GM18526 (cell line): ENCODE results near the gene CDC45.

Experiments
- POLR2A ChIP-seq: IDR thresholded peaks from 3 replicates; pipeline ENCODE4 v1.6.1; 2011; ENCODE audit not compliant: insufficient read length; ENCODE audit errors: extremely low read depth

CDC45 gene

DNA sequence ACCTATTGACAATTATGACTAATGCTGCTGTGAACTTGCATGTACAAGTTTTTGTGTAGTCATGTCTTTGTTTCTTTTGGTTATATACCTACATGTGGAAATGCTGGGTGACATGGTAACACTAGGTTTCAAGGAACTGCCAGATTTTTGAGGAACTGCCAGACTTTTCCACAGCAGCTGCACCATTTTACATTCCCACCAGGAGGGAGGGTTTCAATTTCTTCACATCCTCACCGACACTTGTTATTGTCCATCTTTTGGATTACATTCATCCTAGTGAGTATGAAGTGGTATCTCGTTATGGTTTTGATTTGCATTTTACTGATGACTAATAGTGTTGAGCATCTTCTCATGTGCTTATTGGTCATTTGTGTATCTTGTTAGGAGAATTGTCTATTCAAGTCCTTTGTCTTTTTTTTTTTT lies 31.2 kb downstream of the CDC45 start:
- no peak for TF ChIP-seq POLR2A

DNA sequence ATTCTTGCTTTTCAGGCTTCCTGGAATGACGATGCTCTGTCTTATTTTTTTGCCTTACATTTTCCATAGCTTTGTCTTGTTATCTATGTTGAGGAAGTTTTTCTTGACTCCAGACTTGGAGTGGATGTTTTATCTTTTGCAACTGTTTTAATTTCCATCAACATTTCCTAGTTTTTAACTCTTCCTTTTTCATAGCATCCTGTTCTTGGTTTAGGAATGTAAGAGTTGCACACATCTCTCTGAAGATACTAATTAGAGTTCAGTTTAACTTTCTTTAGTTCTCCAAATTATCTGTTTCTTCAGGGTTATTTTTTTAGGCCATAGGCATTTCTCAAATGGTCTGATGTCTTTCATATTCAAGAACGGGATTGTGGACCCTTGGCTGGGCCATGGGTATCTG lies 34.1 kb downstream of the CDC45 start:
- no peak for TF ChIP-seq POLR2A

DNA sequence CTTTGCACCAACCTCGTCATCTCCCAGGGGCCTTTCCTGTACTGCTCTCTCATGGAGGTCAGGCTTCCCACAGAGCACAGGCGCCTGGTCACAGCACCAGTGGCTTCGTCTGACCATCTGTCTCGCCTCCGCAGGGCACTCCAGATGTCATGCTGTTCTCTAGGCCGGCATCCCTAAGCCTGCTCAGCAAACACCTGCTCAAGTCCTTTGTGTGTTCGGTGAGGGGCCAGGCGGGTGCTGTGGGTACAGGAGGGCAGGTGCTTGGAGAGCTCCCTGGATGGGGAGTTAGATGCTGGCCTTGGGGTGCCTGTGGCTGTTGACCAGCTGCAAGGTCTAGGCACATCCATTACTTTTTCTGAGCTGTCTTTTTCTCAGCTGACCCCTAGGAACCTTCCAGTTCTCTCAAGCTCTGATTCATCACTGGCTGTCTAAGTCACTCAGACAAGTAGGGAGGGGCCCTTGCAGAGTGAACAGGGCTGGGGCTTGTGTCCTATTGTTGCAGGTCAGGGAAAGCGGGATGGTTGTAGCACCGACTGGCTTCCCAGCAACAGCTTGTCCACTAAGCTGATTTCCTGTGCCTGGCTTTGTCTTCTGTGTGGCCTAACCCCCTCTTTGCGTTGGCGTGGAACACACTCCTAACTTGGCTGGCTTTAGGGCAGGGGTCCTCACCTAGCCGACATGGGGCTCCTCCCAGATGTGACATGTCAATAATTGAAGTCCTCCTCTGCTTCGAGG lies 35.3 kb downstream of the CDC45 start:
- TF ChIP-seq POLR2A: no peak

DNA sequence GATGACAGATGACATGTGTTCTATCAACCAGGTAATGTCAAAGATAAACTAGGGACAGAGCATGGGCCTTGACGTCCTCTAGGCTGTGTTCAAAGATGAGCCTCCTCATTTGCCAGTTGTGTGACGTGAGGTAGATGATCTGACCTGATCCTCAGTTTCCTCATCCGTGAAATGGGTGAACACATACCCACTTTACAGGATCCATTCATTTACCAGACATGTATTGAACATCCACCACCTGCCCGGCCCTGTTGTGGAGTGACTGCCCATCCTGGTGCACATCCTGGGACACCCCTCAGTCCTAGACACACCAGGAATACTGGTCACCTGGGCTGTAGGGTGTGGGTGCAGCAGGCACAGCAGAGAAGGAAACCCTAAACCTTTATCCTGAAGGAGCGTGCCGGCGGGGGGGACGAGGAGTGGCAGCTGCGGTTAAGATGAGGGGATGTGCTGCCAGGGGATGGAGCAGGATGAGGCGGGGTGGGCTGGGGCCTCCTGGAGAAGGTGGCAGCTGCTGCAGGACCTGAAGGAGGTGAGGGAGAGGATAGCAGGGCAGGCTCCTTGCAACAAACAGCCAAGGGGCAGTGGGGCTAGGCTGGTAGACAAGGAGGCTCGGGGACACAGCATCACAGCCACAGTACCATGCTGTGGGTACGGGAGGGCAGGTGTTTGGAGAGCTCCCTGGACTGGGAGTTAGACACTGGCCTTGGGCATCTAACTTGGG lies 36.1 kb downstream of the CDC45 start:
- no peak for TF ChIP-seq POLR2A

DNA sequence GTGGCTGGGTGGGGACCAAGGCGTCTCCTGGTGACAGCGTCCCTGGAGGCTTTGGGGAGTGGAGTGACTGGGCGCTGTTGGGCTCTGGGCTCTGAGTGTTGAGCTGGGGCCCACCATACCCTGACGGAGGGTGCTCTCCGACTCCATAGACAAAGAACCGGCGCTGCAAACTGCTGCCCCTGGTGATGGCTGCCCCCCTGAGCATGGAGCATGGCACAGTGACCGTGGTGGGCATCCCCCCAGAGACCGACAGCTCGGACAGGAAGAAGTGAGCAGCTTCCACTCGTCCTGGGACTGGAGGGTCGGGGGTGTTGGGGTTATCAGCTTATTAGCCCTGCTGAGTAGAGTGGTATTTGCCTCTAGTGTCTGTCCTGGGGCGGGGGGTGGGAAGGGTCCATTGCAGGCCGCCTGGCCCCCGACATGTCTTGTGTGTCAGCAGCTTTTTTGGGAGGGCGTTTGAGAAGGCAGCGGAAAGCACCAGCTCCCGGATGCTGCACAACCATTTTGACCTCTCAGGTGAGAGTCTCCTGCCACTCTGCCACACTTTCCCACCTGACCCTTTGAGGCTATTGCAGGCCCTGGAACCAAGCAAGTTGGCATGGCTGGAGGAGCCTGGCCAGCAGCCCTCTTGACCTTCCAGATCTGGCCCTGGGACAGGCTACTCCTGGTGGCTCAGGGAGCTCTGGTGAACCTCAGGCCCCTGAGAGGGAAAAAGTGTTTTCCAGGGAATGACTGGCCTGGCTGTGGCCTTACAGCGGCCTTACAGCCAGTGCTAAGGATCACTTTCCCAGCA lies 36.9 kb downstream of the CDC45 start:
- TF ChIP-seq POLR2A: no peak

DNA sequence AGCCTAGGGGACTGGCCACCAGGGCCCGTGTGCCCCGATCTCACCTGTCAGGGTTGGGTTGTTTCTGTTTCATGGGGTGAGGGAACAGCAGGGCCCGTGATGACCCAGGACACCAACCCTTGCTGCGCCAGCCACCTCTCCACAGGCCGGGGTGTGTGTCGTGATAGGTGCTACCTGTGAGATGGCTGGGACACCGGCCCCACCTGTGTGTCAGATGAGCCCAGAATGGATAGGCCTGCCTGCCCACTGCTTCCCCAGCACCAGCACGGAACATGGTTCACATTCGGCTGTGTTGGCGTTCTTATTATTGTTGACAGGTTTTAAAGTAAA lies 37.4 kb downstream of the CDC45 start:
- no peak for TF ChIP-seq POLR2A

DNA sequence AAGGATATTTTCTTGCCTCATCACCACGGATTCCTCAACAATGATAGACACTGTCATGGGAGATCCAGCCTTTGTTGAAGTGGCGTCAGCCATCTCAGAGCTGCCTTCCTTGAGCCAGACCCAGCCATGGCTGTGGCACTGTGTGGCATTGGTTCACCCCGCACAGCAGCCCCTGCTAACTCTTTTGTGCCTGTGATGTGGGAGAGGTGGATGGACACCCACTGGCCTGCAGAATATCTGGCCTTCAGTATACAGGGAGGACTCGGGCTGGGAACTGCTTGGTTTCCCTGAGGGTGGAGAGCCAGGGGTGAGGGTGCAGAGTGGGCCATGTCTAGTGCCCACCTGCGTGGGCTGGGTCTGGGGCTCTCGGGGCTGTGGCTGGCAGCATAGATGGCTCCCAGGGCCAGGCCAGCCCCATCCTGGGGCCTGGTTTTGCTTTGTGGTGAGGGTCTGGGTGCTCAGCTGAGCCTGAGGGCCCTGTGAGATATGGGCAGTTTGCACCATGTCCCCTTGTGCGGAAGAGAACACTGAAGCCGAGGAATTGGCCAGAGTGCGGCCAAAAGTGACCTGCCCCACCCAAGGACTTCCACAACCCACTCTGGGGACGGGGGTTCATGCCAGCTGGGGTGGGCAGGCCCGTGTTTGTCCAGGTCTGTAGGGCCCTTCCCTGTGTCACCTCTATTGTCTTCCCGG lies 38.3 kb downstream of the CDC45 start:
- no peak for TF ChIP-seq POLR2A

DNA sequence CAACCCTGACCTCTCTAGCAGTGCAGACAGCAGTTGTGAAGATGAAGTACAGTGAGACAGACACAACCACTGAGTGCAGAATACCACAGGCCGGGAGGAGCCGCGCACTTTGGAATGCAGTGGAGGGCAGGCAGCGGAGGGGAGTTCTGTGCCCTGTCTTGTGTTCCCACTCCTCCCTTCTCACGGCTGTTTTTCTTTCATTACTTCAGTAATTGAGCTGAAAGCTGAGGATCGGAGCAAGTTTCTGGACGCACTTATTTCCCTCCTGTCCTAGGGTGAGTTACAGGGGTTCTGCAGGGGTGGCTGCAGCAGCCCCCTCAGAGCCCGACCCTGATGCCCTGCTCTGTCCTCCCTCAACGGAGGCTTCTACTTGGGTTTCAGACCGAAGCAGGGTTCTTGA lies 38.9 kb downstream of the CDC45 start:
- no peak for TF ChIP-seq POLR2A

DNA sequence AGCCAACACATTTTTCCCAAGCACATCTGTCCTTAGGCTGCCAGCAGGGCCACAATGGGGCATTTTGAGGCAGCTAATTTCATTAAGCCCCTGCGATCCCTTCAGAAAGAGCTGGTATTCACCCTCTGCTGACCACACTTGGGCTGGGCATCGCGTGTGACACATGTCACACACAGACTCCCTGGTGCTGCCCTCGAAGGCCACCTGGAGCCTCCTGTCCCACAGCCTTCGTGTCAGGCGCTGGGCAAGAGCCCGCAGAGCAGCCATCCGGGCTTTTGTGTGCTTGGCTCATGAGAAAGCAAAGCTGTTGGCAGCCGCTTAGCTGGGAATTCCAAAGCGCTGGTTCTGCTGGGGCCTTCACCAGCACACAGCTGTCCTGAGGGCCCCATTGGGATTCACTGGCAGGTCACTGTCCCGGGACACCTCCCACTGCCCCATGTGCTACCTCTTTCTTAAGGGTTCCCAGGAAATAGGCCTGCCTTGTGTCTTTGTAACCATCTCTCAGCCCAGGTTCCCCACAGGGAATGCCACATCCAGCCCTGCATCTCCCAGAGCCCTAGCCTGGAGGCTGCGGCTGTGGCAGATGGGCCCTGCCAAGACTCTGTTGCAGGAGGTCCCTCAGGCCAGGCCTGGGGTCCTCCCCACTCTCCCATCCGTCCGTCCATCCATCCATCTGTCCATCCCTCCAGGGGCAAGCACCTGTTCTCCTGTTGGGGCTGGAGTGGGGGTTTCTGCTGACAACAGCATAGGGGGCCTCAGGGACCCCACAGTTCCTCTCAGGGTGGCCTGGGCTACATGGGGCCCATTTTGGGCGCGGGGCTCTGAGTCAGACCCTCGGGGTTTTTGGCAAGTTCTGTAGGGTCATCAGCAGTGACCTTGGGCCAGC lies 39.6 kb downstream of the CDC45 start:
- no peak for TF ChIP-seq POLR2A

DNA sequence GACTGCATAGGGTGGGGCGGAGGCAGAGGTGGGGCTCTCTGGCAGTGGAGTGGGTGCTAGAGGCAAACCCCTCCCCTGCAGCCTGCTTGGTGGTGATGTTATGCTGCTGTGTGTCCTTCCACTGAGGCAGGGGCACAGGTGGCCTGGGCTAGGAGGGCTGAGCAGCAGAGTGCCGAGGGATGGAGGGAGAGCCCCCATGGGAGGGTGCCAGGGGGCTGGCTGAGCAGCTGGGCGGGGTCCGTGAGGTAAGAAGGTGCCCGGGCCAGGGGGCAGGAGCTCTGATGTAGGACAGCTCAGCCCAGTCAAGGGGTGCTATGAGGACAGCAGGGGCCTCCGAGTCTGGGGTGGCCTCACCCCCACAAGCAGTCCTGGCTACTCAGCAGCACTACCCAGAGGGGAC lies 40.3 kb downstream of the CDC45 start:
- TF ChIP-seq POLR2A: no peak

DNA sequence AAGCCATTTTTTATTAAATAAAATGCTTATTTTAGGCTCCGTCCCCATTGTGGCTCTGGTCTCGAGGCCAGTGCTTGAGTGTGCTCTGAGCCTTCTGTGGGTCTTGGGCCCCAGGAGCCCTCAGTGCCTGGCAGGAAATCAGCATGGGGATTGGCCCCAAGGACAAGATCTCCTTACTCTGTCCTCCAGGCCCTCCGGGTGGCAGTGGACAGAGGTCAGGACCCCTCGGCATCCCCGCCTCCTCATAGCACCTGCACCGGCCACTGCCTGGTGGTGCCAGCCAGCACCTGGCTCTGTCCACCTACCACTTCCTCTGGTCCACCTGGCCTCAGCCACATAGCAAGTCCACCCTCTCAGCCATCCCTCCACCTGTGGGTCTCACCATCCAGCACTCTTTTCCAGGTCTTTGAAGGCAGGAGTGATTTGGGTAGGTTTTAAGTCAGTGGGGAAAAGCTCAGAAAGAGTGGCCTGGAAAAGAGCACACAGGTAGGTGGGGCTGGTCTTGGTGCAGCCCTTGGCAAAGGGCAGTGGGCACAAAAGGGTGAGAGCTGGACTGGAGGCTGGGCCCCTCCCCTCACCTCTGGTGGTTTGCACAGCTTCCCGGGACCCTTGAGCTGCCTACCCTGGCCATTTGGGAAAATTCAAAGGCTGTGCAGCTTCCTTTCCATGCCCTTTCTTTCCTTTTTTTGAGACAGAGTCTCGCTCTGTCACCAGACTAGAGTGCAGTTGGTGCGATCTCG lies 41.0 kb downstream of the CDC45 start:
- no peak for TF ChIP-seq POLR2A

DNA sequence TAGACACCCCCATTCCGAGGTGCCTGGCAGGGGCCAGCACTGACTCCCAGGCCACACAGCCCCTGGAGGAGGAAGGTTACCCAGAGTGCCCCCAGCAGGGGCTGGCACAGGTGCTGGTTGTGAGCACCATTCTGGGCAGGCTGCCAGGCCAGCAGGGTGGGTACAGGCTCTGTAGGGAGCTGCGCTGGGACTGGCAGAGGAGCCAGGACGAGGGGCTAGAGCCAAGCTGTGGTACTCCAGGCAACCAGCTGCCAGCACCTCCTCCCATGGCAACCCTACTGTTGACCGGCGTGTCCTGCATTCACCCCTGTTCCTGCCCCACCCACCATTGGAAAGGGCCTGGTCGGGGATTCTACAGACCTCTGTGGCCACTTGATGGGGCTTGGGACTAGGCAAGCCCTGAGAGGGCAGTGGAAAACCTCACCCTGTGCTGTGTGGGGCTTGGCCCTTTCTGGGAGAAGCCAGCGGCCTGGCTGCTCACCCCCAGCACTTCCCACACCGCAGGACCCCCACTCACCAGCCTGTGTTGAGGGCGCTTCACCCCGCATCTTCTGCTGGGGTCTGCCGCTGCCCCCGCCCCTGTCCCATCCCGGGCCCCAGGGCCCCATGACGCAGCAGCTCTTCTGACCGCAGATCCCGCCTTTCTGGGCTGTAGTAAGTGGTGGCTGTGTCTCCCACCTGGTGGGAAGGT lies 42.6 kb downstream of the CDC45 start:
- TF ChIP-seq POLR2A: no peak

DNA sequence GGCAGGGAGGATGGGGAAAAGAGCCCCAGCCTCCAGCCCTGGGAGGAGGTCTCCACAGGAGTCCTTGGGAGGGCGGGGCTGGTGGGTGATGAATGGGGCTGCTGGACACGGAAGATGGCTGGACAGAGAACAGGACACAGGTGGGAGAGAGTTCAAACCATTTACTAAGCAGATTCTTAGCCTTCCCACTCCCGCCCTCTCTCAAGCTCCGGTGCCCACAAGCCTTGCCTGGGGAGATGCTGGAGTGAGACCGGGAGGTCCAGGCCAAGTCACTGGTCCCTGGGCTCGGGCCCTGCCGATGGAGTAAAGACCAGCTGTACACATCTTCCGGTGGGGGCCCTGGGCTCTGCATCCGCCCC lies 43.1 kb downstream of the CDC45 start:
- TF ChIP-seq POLR2A: no peak
